SKM-1 treated with dmso at 0.1 percent for 144 hours (cell line): ENCODE measurements around the gene STX4.

ENCODE experiments used
- DNase-seq: peaks from one replicate; lab custom pipeline; 2025; ENCODE audit not compliant: unreplicated experiment; lab: John Stamatoyannopoulos, UW

Gene STX4

GRCh38 chr16:31032736-31033708 is at the start of gene STX4:
Gene STX4, plus strand, starts transcription at chr16:31033558. Its CDS starts 248 bp downstream, at chr16:31033806.
- DNase-seq, result peak; percentile 94

- no peak for DNase-seq
Observed at GRCh38 chr16:30983898-30984610, 49.3 kb upstream of the STX4 start.

- peak; percentile 69 for DNase-seq
Observed at GRCh38 chr16:30984669-30985400, 48.5 kb upstream of the STX4 start, which contains the start of gene HSD3B7. Gene HSD3B7, plus strand, starts transcription at chr16:30985207. Its CDS starts 452 bp downstream, at chr16:30985659.

GRCh38 chr16:30985401-30986128 is 47.8 kb upstream of the STX4 start:
- no peak for DNase-seq

GRCh38 chr16:30986129-30986991 is 47.0 kb upstream of the STX4 start:
- no peak for DNase-seq

- DNase-seq, result no peak
Observed at GRCh38 chr16:30987581-30988190, 45.7 kb upstream of the STX4 start.

GRCh38 chr16:30989469-30990047 is 43.8 kb upstream of the STX4 start:
- DNase-seq, result no peak

- DNase-seq, result no peak
Observed at GRCh38 chr16:30990105-30990504, 43.3 kb upstream of the STX4 start.

GRCh38 chr16:30991052-30991451 is 42.3 kb upstream of the STX4 start:
- no peak for DNase-seq

GRCh38 chr16:30992276-30992780 is 41.0 kb upstream of the STX4 start:
- no peak for DNase-seq

- peak; percentile 54 for DNase-seq
Observed at GRCh38 chr16:30992931-30993816, 40.2 kb upstream of the STX4 start.

GRCh38 chr16:30995927-30996323 is 37.4 kb upstream of the STX4 start:
- no peak for DNase-seq

GRCh38 chr16:30996324-30996984 is 36.9 kb upstream of the STX4 start:
- no peak for DNase-seq

GRCh38 chr16:30996985-30997724 is 36.2 kb upstream of the STX4 start:
- DNase-seq, result peak; percentile 54

- no peak for DNase-seq
Observed at GRCh38 chr16:30997725-30998711, 35.3 kb upstream of the STX4 start.
